ENCODE measurements around the gene C16orf86.

DNA sequence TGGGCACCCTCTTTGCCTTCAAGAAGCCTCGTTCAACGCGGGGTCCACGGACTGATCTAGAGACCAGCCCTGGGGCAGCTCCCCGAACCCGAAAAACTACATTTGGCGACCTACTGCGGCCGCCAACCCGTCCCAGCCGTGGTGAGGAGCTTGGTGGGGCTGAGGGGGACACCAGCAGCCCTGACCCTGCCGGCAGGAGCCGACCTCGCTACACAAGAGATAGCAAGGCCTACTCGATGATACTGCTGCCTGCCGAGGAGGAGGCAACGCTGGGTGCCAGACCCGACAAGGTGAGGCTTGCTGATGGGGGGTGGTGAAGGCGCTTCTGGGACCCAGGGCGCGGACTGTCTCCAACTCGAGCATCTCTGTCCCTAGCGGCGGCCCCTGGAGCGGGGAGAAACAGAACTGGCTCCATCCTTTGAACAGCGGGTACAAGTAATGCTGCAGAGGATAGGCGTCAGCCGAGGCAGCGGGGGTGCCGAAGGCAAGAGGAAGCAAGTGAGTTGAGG is 12.2 kb upstream of the C16orf86 start:
- TF ChIP-seq, protein P1, sequence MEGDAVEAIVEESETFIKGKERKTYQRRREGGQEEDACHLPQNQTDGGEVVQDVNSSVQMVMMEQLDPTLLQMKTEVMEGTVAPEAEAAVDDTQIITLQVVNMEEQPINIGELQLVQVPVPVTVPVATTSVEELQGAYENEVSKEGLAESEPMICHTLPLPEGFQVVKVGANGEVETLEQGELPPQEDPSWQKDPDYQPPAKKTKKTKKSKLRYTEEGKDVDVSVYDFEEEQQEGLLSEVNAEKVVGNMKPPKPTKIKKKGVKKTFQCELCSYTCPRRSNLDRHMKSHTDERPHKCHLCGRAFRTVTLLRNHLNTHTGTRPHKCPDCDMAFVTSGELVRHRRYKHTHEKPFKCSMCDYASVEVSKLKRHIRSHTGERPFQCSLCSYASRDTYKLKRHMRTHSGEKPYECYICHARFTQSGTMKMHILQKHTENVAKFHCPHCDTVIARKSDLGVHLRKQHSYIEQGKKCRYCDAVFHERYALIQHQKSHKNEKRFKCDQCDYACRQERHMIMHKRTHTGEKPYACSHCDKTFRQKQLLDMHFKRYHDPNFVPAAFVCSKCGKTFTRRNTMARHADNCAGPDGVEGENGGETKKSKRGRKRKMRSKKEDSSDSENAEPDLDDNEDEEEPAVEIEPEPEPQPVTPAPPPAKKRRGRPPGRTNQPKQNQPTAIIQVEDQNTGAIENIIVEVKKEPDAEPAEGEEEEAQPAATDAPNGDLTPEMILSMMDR (conservative IDR thresholded peaks at IDR 0.05 in 1 of 2, IDR thresholded peaks at IDR 0.05 in 1 of 2; ENCODE audit: extremely low read depth in 1 of 2, insufficient read depth in 1 of 2, low read depth in 1 of 2, low read length in 2 of 2): no peak
- peak; percentile 25 for TF ChIP-seq EZH2 (IDR thresholded peaks at IDR 0.05; ENCODE audit: borderline replicate concordance, low read length)
